PC-3 (cell line): ENCODE data around the gene USP34. TPM values are rescaled to one million over a fixed set of nuclear protein-coding genes. Genes with fewer than 3 reads are reported as not detected.
"Not testable (repeated sequence)": the region's sequence is repeated elsewhere in the genome, so short reads cannot be mapped to it uniquely, and the experiment has no call there.

Experiments
- ATAC-seq: fragments of 200-7000 bp; cut with Tn5 transposase; 2 replicates; pipeline ENCODE4 v1.9.1; 2020; ENCODE audit warnings: mild to moderate bottlenecking, moderate library complexity
- BruUV-seq: library from RNA; stranded (reverse); fragments of 400-500 nt; replicated peaks from 2 replicates; lab custom pipeline; 2021; lab: Mats Ljungman, UMichigan
- CTCF ChIA-PET: fragments of 300-600 bp; sonication (Branson Sonifier 250); formaldehyde crosslinking; loops from one replicate; lab custom pipeline; 2022; ENCODE audit warnings: antibody characterized with exemption; lab: Charles Lee
- POLR2A ChIA-PET: fragments of 300-600 bp; sonication (Branson Sonifier 250); formaldehyde crosslinking; loops from one replicate; lab custom pipeline; 2022; ENCODE audit warnings: antibody characterized with exemption; ENCODE audit not compliant: unreplicated experiment; lab: Charles Lee
- DNase-seq: peaks from one replicate; pipeline ENCODE4 v3.0.0-alpha.2; 2015
- H2AFZ ChIP-seq: fragments of 300-600 bp; sonication (generic); 2 replicates; pipeline ENCODE4 v1.6.0; 2016; ENCODE audit warnings: antibody characterized with exemption, low read length
- H3F3A ChIP-seq: fragments of 300-600 bp; sonication (generic); one replicate; pipeline ENCODE4 v1.6.0; 2017; ENCODE audit warnings: antibody characterized with exemption, low read length, control low read depth, mild to moderate bottlenecking; ENCODE audit not compliant: unreplicated experiment
- H3K27ac ChIP-seq: fragments of 300-600 bp; sonication (generic); 2 replicates; pipeline ENCODE4 v1.5.1; 2016; ENCODE audit warnings: mild to moderate bottlenecking, low read length
- H3K27me3 ChIP-seq: fragments of 300-600 bp; sonication (generic); 2 replicates; pipeline ENCODE4 v1.6.1; 2016; ENCODE audit warnings: low read length, mixed read lengths
- H3K36me3 ChIP-seq: fragments of 300-600 bp; sonication (generic); 2 replicates; pipeline ENCODE4 v1.6.1; 2016; ENCODE audit warnings: low read depth, mixed run types, low read length, mixed read lengths
- H3K4me1 ChIP-seq: fragments of 300-600 bp; sonication (generic); 2 replicates; pipeline ENCODE4 v1.5.1; 2016; ENCODE audit warnings: low read length; ENCODE audit not compliant: insufficient read depth
- H3K4me2 ChIP-seq: fragments of 300-600 bp; sonication (generic); 2 replicates; pipeline ENCODE4 v1.6.0; 2016; ENCODE audit warnings: low read length
- H3K4me3 ChIP-seq: fragments of 300-600 bp; sonication (generic); 2 replicates; pipeline ENCODE4 v1.5.1; 2016; ENCODE audit warnings: mild to moderate bottlenecking, low read length, mixed read lengths
- H3K79me2 ChIP-seq: fragments of 300-600 bp; sonication (generic); 2 replicates; pipeline ENCODE4 v1.6.1; 2017; ENCODE audit warnings: low read length, mixed read lengths
- H3K9ac ChIP-seq: fragments of 300-600 bp; sonication (generic); 2 replicates; pipeline ENCODE4 v1.6.0; 2016; ENCODE audit warnings: mild to moderate bottlenecking, low read length
- H3K9me2 ChIP-seq: fragments of 300-600 bp; sonication (generic); replicated peaks from 2 replicates; pipeline ENCODE4 v1.6.1; 2016; ENCODE audit warnings: mixed run types, low read length, mixed read lengths
- H3K9me3 ChIP-seq: fragments of 300-600 bp; sonication (generic); 2 replicates; pipeline ENCODE4 v1.6.1; 2016; ENCODE audit warnings: low read length, mixed read lengths
- H4K20me1 ChIP-seq: fragments of 300-600 bp; sonication (generic); 2 replicates; pipeline ENCODE4 v1.6.1; 2016; ENCODE audit warnings: low read length, mixed read lengths
- EZH2 ChIP-seq: fragments of 300-600 bp; sonication (generic); IDR thresholded peaks from one replicate; pipeline ENCODE4 v1.6.1; 2017; ENCODE audit warnings: antibody characterized with exemption, mild to moderate bottlenecking, low read length; ENCODE audit not compliant: unreplicated experiment
- EZH2phosphoT487 ChIP-seq: fragments of 300-600 bp; sonication (generic); IDR thresholded peaks from 2 replicates; pipeline ENCODE4 v1.6.1; 2018; ENCODE audit warnings: mild to moderate bottlenecking, antibody characterized with exemption, low read length, borderline replicate concordance
- intact Hi-C: fragments of 100-400 bp; cut with micrococcal nuclease; formaldehyde crosslinking; loops from 2 replicates; pipeline ENCODE4 v1.9.0; 2023
- total RNA-seq: library from RNA; depleted of rRNA; stranded (reverse); fragments of >200 nt; gene quantifications from 2 replicates; pipeline ENCODE4 v1.2.3, GENCODE V29; 2014
- TF ChIP-seq, protein P1 (sequence below): fragments of 300-600 bp; sonication (generic); conservative IDR thresholded peaks from 2 replicates; pipeline ENCODE4 v1.5.1; 2017; ENCODE audit warnings: antibody characterized with exemption, low read depth, mild to moderate bottlenecking, low read length

USP34 gene
- total RNA-seq, 1 experiment from 2014 or later = 67.1 TPM

DNA sequence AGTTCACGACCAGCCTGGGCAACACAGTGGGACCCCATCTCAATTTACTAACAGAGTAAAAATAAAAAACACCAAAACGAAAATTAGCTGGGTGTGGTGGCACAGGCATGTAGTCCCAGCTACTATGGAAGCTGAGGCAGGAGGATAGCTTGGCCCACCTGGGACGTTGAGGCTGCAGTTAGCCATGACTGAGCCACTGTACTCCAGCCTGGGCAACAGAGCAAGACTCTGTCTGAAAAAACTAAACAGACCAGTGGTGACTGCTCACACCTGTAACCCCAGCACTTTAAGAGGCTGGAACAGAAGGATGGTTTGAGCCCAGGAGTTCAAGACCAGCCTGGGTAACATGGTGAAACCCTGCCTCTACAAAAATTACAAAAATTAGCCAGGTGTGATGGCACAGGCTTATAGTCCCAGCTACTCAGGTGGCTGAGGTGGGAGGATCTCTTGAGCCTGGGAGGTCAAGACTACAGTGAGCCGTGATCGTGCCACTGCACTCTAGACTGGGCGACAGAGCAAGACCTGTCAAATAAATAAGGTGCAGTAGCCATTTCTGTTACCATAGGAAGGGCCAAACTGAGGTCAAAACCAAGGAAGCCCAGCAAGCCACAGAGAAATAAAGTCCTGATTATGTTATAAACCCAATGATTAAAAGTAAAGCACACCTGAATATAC lies 14.0 kb downstream of the USP34 start:
- ChIA-PET CTCF (no interaction called here), POLR2A (no interaction called here)
- Histone ChIP-seq H2AFZ (no peak overlapping the region), H3K36me3 (no peaks in the 10 kb centered on the region), H3K4me1 (peaks cover 10% of the 10 kb centered on the region), H3F3A (no peaks in the 10 kb centered on the region), H3K27me3 (no peaks in the 10 kb centered on the region), H4K20me1 (0 out of 2 replicates have a peak, but pooled peaks cover 4% of the 10 kb centered on the region), H3K4me3 (no peak overlapping the region), H3K9me3 (no peaks in the 10 kb centered on the region), H3K9me2 (no peaks in the 10 kb centered on the region), H3K27ac (no peak overlapping the region), H3K79me2 (peaks cover 100% of the 10 kb centered on the region), H3K9ac (no peak overlapping the region), H3K4me2 (no peak overlapping the region)
- DNase-seq = no peak
- no peak for ATAC-seq
- no TSS peak for BruUV-seq
- intact Hi-C loops = no loop called here
- TF ChIP-seq, protein P1, sequence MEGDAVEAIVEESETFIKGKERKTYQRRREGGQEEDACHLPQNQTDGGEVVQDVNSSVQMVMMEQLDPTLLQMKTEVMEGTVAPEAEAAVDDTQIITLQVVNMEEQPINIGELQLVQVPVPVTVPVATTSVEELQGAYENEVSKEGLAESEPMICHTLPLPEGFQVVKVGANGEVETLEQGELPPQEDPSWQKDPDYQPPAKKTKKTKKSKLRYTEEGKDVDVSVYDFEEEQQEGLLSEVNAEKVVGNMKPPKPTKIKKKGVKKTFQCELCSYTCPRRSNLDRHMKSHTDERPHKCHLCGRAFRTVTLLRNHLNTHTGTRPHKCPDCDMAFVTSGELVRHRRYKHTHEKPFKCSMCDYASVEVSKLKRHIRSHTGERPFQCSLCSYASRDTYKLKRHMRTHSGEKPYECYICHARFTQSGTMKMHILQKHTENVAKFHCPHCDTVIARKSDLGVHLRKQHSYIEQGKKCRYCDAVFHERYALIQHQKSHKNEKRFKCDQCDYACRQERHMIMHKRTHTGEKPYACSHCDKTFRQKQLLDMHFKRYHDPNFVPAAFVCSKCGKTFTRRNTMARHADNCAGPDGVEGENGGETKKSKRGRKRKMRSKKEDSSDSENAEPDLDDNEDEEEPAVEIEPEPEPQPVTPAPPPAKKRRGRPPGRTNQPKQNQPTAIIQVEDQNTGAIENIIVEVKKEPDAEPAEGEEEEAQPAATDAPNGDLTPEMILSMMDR = no peak
- TF ChIP-seq EZH2 (no peak), EZH2phosphoT487 (no peak)

DNA sequence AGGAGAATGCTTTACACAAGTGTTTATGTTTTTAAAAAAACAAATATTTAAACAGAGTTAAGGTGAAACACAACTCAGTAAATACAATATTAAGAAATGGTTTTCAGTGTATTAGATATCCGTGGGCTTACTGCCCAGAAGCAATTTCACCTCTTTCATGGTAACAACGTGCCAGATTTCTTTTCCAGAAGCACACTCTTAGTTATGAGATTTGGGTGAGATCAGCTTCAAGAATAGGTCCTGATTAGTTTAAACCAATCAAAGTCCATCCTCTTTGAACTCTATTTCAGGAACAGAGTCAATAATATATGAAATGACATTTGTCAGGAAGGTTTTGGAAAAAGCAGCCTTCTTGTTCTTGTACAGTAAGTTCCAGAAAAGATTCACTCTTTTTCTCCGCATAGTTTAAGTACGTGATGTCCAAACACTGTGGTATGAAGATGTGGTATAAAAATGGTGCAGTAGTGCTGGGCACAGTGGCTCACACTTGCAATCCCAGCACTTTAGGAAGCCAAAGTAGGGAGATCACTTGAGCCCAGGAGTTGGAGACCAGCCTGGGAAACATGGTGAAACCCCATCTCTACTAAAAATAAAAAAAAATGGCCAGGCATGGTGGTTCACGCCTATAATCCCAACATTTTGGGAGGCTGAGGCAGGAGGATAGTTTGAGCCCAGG lies 14.7 kb downstream of the USP34 start:
- ATAC-seq = no peak

DNA sequence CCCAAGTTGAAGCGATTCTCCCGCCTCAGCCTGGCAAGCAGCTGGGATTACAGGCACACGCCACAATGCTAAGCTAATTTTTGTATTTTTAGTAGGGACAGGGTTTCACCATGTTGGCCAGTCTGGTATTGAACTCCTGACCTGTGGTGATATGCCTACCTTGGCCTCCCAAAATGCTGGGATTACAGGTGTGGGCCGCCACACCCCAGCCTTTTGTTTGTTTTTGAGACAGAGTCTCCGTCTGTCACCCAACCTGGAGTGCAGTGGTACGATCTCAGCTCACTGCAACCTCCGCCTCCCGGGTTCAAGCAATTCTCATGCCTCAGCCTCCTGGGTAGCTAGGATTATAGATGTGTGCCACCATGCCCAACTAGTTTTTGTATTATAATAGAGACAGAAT lies 15.9 kb downstream of the USP34 start:
- H3K9ac ChIP-seq, CTCF ChIA-PET, H4K20me1 ChIP-seq, BruUV-seq, ATAC-seq, DNase-seq, H3K27me3 ChIP-seq, H3K27ac ChIP-seq, H3K36me3 ChIP-seq, H3F3A ChIP-seq, intact Hi-C loops, POLR2A ChIA-PET, H2AFZ ChIP-seq, H3K9me2 ChIP-seq, H3K9me3 ChIP-seq, H3K4me3 ChIP-seq, H3K4me1 ChIP-seq, H3K4me2 ChIP-seq: not testable (repeated sequence)
- H3K79me2 ChIP-seq = peaks cover 100% of the 10 kb centered on the region

More for the DNA sequence above, 14.7 kb downstream of the USP34 start:
- intact Hi-C loops = no loop called here
- H3K4me2 ChIP-seq = no peak overlapping the region
- no peak for DNase-seq
- H3K9me2 ChIP-seq = no peaks in the 10 kb centered on the region
- H2AFZ ChIP-seq = no peak overlapping the region
- H3K27ac ChIP-seq = no peak overlapping the region
- H3K4me1 ChIP-seq = peaks cover 10% of the 10 kb centered on the region
- H3K9me3 ChIP-seq = no peaks in the 10 kb centered on the region
- no peak overlapping the region for H3K4me3 ChIP-seq
- H3K36me3 ChIP-seq = no peaks in the 10 kb centered on the region
- no peaks in the 10 kb centered on the region for H3K27me3 ChIP-seq
- no peak overlapping the region for H3K9ac ChIP-seq
- ChIA-PET CTCF (no interaction called here), POLR2A (no interaction called here)
- 0 out of 2 replicates have a peak, but pooled peaks cover 4% of the 10 kb centered on the region for H4K20me1 ChIP-seq
- TF ChIP-seq EZH2phosphoT487 = no peak
- no peak for TF ChIP-seq EZH2
- TF ChIP-seq, protein P1 = no peak
- no TSS peak for BruUV-seq
- peaks cover 100% of the 10 kb centered on the region for H3K79me2 ChIP-seq
- H3F3A ChIP-seq = no peaks in the 10 kb centered on the region
